Central memory CD8-positive, alpha-beta T cell (primary cell): Measurements from ENCODE around the gene MRPL43.

Experiments used
- ATAC-seq: fragments of 150-1000 bp; cut with Tn5 transposase; replicated peaks from 2 replicates; pipeline ENCODE4 v1.10.0; 2022; ENCODE audit warnings: mild to moderate bottlenecking, moderate FRiP score, moderate number of reproducible peaks; ENCODE audit not compliant: poor library complexity, severe bottlenecking; ENCODE audit errors: extremely low read depth
- DNase-seq, 2 donors: peaks; one replicate each; pipeline ENCODE4 v3.0.0; 2021; ENCODE audit warnings: low spot score in 2 of 2
- H3K27ac Mint-ChIP-seq: one replicate; pipeline ENCODE4 v1.8.0; 2022; ENCODE audit warnings: low read depth, mild to moderate bottlenecking, moderate library complexity, mixed read lengths
- H3K27me3 Mint-ChIP-seq: one replicate; pipeline ENCODE4 v1.8.0; 2022; ENCODE audit warnings: mixed read lengths
- H3K36me3 Mint-ChIP-seq: one replicate; pipeline ENCODE4 v1.8.0; 2022; ENCODE audit warnings: mild to moderate bottlenecking, moderate library complexity, mixed read lengths; ENCODE audit not compliant: insufficient read depth
- H3K4me1 Mint-ChIP-seq: one replicate; pipeline ENCODE4 v1.8.0; 2022; ENCODE audit warnings: mixed read lengths
- H3K4me3 Mint-ChIP-seq: one replicate; pipeline ENCODE4 v1.8.0; 2022; ENCODE audit warnings: mild to moderate bottlenecking, moderate library complexity, mixed read lengths
- H3K9me3 Mint-ChIP-seq: one replicate; pipeline ENCODE4 v1.8.0; 2022; ENCODE audit warnings: mixed read lengths

The MRPL43 gene

GRCh38 chr10:101029520-101030295, 42.4 kb upstream of the MRPL43 start:
- Mint-ChIP-seq H3K27ac (no peak overlapping the region), H3K4me3 (peak overlapping the region; percentile 83), H3K9me3 (no peaks in the 10 kb centered on the region), H3K4me1 (peaks cover 29% of the 10 kb centered on the region), H3K36me3 (peaks cover 8% of the 10 kb centered on the region), H3K27me3 (peaks cover 14% of the 10 kb centered on the region)
- DNase-seq, result no peak
- ATAC-seq, result no peak

DNA sequence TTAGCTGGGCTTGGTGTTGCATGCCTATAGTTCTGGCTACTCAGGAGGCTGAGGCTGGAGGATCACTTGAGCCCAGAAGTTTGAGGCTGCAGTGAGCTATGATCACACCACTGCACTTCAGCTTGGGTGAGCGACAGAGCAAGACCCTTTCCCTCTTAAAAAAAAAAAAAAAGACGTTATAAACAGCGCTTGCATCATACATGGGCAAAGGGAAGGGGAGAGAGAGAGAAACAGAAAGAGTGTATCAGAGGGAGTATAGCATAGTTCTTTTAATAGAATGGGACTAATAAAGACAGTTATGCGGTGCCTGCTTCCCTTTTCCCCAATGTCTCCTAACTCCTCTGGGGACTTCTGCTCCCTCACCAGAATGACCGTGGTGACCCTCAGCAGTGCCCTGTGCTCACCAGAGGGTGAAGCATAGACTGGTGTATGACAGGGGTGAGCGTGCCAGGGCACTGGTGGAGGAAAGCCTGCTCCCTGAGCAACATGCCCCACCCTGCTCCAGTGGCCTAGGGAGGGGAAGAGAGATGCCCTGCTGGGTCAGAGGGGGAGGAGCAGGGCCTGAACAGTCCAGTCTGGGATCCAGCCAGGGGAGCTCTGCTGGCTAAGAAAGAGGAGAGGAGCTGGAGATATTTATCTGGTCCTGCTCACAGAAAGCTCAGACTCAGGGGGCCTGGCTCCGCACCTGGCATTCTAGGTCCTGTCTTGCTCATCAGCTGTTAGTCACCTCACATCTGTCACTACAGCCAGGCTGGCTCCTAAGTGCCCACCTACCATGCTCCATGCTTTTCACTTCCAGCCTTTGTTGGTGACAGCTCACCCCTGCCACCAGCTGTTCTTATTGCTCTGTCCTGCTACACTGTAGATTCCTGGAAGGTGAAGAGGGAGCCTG, 41.4 kb upstream of the MRPL43 start:
- no peak overlapping the region for H3K27ac Mint-ChIP-seq
- peaks cover 8% of the 10 kb centered on the region for H3K36me3 Mint-ChIP-seq
- H3K9me3 Mint-ChIP-seq, result no peaks in the 10 kb centered on the region
- ATAC-seq (no peak), DNase-seq (no peak)
- peaks cover 14% of the 10 kb centered on the region for H3K27me3 Mint-ChIP-seq
- H3K4me1 Mint-ChIP-seq, result peaks cover 27% of the 10 kb centered on the region
- no peak overlapping the region for H3K4me3 Mint-ChIP-seq

DNA sequence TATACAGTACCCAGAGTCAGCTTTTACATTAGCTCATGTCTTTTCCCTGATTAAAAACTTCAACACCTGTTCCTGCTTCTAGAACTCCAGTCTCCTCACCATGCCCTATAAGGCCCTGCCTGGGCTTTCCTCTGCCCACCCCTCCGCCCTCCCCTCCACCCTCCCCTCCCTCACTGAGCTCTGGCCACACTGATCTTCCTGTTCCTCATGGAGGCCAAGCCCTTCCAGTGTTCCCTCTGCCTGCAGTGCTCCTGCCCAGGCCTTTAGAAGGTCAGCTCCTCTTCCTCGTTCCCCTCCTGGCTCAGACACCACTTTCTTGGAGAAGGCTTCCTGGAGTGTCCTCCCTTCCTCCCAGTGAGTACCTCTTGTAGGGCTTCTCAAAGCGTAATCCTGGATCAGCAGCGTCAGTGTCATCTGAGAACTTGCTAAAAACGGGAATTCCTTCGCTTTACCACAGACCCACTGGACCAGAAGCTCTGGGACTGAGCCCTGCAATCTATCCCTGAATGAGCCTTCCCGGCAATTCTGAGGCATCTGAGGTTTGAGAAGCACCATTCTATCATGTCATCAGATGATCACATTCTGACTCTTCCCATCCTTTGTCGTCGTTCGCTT, 39.9 kb upstream of the MRPL43 start:
- H3K4me1 Mint-ChIP-seq, result peaks cover 14% of the 10 kb centered on the region
- H3K27ac Mint-ChIP-seq, result no peak overlapping the region
- H3K36me3 Mint-ChIP-seq, result peaks cover 8% of the 10 kb centered on the region
- DNase-seq, result no peak
- no peak for ATAC-seq
- H3K9me3 Mint-ChIP-seq, result no peaks in the 10 kb centered on the region
- no peak overlapping the region for H3K4me3 Mint-ChIP-seq
- peaks cover 14% of the 10 kb centered on the region for H3K27me3 Mint-ChIP-seq

DNA sequence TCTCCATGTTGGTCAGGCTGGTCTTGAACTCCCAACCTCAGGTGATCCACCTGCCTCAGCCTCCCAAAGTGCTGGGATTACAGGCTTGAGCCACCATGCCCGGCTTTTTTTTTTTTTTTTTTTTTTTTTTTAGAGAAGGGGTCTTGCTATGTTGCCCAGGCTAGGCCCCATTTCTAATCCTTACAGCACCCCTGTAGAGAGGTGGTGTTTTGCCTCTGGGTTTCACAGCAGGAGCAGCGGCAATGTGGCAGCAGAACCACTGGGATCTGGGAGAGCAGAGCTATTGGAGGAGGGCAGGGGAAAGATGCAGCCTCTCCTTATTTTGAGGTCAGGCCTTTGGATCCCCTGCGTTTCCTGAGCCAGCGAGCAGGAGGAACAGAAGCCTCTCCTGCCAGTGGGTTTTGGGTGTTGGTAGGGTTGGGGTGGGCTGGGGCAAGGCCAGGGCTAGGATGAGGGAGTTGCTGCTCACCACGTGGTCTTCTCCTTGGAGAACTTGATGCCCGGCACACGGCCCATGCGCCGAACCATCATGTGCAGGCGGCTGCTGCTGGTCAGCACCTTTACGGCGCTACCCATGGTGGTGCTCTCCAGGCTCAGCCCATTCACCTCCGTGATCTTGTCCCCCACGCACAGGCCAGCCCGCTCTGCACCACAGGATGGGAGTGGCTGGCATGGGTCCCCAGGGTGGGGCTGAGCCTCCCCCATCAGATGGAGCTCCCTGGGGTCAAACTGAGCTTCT, 35.8 kb upstream of the MRPL43 start:
- ATAC-seq, result no peak
- Mint-ChIP-seq H3K36me3 (no peaks in the 10 kb centered on the region), H3K4me1 (no peaks in the 10 kb centered on the region)

DNA sequence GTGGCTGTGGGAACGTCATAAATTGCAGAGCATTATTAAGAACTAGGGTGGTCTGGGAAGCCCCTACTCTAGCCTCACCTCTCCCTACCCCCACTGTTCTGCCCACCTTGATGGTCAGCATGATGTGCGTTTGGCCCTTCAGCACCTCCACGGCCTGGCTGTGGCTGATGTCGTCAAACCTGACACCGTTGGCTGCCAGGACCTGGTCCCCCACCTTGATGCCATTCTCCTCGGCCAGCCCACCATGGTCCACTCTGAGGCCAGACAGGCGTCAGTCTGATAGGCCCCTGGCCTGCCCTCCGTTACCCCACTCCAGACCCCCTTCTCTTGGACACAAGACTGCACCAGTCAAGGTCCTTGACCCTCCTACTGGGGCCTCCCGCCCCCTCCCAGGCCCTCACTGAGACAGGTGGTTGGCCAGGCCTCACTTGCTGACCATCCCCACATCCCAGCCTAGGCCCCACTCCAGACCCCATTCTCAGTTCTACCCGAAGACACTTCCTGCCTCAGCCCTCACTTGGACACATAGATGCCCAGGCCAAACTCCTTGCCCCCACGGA, 34.5 kb upstream of the MRPL43 start:
- H3K36me3 Mint-ChIP-seq, result no peaks in the 10 kb centered on the region
- DNase-seq, result no peak
- no peaks in the 10 kb centered on the region for H3K4me1 Mint-ChIP-seq
- H3K4me3 Mint-ChIP-seq, result no peak overlapping the region
- H3K27me3 Mint-ChIP-seq, result peaks cover 52% of the 10 kb centered on the region
- H3K9me3 Mint-ChIP-seq, result no peaks in the 10 kb centered on the region
- H3K27ac Mint-ChIP-seq, result no peak overlapping the region
- no peak for ATAC-seq

More for the DNA sequence above, 35.8 kb upstream of the MRPL43 start:
- Mint-ChIP-seq H3K9me3 (no peaks in the 10 kb centered on the region), H3K4me3 (no peak overlapping the region), H3K27ac (no peak overlapping the region), H3K27me3 (peaks cover 49% of the 10 kb centered on the region)
- no peak for DNase-seq

DNA sequence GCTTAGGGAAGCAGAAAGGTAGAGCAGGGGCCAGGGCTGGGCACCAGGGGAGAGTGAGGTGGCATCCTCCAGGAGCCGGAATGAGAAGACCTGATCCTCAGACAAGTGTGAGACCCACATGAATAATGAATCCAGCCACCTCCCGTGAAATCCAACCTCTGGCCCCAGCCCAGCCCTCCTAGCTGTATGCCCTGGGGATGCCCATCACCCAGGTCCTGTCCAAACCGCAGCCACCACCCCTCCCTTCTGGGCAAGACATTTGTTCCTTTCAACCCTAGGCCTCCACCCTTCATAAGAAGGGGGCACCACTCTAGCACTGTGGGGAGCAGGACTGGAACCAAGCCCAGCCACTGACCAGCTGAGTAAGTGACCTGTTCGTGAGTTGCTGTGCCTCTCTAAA, 33.9 kb upstream of the MRPL43 start:
- ATAC-seq, result no peak
- Mint-ChIP-seq H3K9me3 (no peaks in the 10 kb centered on the region), H3K4me1 (no peaks in the 10 kb centered on the region), H3K27me3 (peaks cover 58% of the 10 kb centered on the region), H3K36me3 (no peaks in the 10 kb centered on the region), H3K27ac (no peak overlapping the region), H3K4me3 (no peak overlapping the region)
- no peak for DNase-seq

DNA sequence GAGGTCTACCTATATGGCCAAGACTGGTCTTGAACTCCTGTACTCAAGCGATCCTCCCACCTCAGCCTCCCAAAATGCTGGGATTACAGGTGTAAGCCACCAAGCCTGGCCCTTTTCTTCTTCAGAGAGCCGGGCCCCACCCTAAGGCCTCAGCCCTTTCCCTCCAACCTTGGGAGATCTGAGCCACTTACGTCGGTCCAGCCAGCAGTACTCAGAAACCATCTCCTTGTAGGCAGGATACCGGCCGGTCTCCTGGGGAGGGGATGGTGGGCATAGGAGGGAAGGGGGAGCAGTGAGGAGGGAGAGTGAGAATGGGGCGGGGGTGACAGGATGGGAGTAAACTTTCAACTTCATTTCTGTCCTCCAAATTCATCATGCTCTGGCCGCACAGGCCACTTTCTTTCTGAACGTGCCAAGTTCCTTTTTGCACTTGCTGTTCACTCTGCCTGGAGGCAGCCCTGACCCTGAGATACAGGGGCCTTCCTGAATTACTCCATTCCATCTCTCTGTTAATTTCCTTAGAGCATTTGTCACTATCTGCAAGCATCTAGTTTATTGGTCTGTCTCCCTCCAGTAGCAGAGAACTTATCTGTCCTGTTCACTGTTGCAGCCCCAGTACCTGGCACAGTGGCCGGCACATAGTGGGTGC, 33.3 kb upstream of the MRPL43 start:
- Mint-ChIP-seq H3K9me3 (no peaks in the 10 kb centered on the region), H3K27me3 (peaks cover 65% of the 10 kb centered on the region), H3K4me1 (no peaks in the 10 kb centered on the region), H3K27ac (no peak overlapping the region), H3K4me3 (no peak overlapping the region), H3K36me3 (no peaks in the 10 kb centered on the region)
- no peak for DNase-seq
- no peak for ATAC-seq

GRCh38 chr10:101019440-101019703, 32.1 kb upstream of the MRPL43 start:
- H3K27me3 Mint-ChIP-seq, result peaks cover 73% of the 10 kb centered on the region
- DNase-seq (no peak), ATAC-seq (no peak)
- H3K9me3 Mint-ChIP-seq, result no peaks in the 10 kb centered on the region
- no peak overlapping the region for H3K4me3 Mint-ChIP-seq
- H3K4me1 Mint-ChIP-seq, result peaks cover 4% of the 10 kb centered on the region
- no peak overlapping the region for H3K27ac Mint-ChIP-seq
- H3K36me3 Mint-ChIP-seq, result peaks cover 2% of the 10 kb centered on the region

- H3K9me3 Mint-ChIP-seq, result no peaks in the 10 kb centered on the region
- DNase-seq, result peak; percentile 49 to 54
- peaks cover 3% of the 10 kb centered on the region for H3K36me3 Mint-ChIP-seq
- no peak overlapping the region for H3K4me3 Mint-ChIP-seq
- no peak overlapping the region for H3K27ac Mint-ChIP-seq
- ATAC-seq, result peak; percentile 73
- peaks cover 9% of the 10 kb centered on the region for H3K4me1 Mint-ChIP-seq
- peaks cover 73% of the 10 kb centered on the region for H3K27me3 Mint-ChIP-seq
Measured at GRCh38 chr10:101018600-101019439, 31.5 kb upstream of the MRPL43 start.

DNA sequence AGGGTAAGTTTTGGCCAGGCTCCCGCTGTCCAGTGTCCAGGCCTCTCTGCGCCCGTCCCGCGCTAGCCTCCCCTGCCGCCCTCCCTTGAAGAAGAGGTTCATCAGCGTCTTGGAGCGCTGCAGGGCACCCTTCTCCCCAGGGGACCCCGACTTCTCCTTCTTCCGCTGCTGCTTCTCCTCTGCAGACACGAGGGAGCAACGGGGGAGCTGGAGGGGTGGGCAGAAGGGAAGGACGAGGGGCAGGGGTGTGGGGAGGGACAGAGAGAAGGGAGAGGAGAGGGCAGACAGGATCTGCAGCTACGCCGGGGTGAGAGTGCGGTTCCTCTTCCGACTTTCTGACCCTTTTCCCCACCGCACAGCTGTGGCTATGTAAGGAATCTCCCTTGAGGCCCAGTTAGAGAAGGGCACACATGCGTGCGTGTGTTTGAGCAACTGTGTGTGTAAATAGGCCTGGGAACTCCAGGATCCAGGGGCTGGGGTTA, 30.9 kb upstream of the MRPL43 start:
- Mint-ChIP-seq H3K9me3 (no peaks in the 10 kb centered on the region), H3K27ac (no peak overlapping the region), H3K4me1 (peaks cover 14% of the 10 kb centered on the region), H3K4me3 (no peak overlapping the region), H3K27me3 (peaks cover 73% of the 10 kb centered on the region), H3K36me3 (peaks cover 3% of the 10 kb centered on the region)
- ATAC-seq (no peak), DNase-seq (no peak)

DNA sequence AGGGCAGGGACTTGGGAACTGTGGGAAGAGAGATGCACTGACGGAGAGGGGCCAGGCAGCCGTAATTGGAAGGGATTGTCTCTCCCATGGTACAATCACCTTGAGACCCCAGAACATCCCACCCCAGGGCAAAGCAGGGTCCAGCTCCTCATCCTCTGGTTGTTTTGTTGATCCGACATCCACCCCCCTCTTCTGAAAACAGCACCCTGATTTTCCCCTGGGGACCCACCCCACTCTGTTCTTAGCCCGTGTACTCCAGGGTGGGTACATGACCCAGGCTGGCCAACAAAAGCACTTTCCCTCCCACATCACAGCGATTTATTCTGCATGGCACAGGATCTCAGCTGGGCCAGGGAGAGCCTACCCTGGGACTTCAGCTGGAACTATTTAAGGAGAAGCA, 29.5 kb upstream of the MRPL43 start:
- H3K4me3 Mint-ChIP-seq, result no peak overlapping the region
- peaks cover 3% of the 10 kb centered on the region for H3K36me3 Mint-ChIP-seq
- no peaks in the 10 kb centered on the region for H3K9me3 Mint-ChIP-seq
- H3K4me1 Mint-ChIP-seq, result peaks cover 21% of the 10 kb centered on the region
- H3K27me3 Mint-ChIP-seq, result peaks cover 68% of the 10 kb centered on the region
- DNase-seq (no peak), ATAC-seq (no peak)
- no peak overlapping the region for H3K27ac Mint-ChIP-seq
